Coronary artery (tissue), 2 donors: ENCODE results near the gene FSHR.

Experiments used
- DNase-seq: peaks from one replicate; pipeline ENCODE4 v3.0.0-alpha.2; 2017; ENCODE audit warnings: low spot score
- H3K27ac ChIP-seq, 2 donors: fragments of 200-600 bp; sonication (generic); one replicate each; pipeline ENCODE4 v1.5.1; 2016 to 2019
- H3K4me3 ChIP-seq: fragments of 200-600 bp; sonication (generic); 2 replicates; pipeline ENCODE4 v1.5.1; 2016; ENCODE audit warnings: mild to moderate bottlenecking, moderate library complexity
- TF ChIP-seq, protein P1 (sequence below): fragments of 200-600 bp; sonication (generic); IDR thresholded peaks from one replicate; pipeline ENCODE4 v1.5.1; 2019; ENCODE audit warnings: antibody characterized with exemption

Gene FSHR

GRCh38 chr2:49032126-49032525, 122.2 kb downstream of the FSHR start:
- no peak for DNase-seq
- TF ChIP-seq, protein P1, sequence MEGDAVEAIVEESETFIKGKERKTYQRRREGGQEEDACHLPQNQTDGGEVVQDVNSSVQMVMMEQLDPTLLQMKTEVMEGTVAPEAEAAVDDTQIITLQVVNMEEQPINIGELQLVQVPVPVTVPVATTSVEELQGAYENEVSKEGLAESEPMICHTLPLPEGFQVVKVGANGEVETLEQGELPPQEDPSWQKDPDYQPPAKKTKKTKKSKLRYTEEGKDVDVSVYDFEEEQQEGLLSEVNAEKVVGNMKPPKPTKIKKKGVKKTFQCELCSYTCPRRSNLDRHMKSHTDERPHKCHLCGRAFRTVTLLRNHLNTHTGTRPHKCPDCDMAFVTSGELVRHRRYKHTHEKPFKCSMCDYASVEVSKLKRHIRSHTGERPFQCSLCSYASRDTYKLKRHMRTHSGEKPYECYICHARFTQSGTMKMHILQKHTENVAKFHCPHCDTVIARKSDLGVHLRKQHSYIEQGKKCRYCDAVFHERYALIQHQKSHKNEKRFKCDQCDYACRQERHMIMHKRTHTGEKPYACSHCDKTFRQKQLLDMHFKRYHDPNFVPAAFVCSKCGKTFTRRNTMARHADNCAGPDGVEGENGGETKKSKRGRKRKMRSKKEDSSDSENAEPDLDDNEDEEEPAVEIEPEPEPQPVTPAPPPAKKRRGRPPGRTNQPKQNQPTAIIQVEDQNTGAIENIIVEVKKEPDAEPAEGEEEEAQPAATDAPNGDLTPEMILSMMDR = no peak
- H3K27ac ChIP-seq = no peak overlapping the region
- no peak overlapping the region for H3K4me3 ChIP-seq

- H3K4me3 ChIP-seq = no peak overlapping the region
- TF ChIP-seq, protein P1 = no peak
- H3K27ac ChIP-seq = no peak overlapping the region
- DNase-seq = no peak
Measured at GRCh38 chr2:49029406-49029805, 124.9 kb downstream of the FSHR start.

DNA sequence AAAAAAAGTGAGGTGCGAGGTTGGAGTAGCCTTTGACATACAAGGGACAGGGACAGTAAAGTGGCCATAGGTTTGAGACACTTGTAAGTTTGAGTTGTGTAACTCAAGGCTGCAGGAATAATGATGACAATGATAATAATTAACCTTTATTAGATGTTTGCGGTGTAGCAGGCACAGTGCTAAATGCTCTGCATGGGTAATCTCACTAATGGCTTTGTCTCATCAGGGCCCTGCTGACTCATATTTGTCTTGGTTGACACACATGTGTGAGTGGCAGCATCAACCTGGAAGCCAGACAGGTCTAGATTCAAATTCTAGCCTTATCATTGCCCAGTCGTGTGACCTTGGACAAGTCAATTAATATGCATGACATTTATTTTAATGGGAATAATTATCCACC, 126.2 kb downstream of the FSHR start:
- H3K27ac ChIP-seq = no peak overlapping the region
- no peak overlapping the region for H3K4me3 ChIP-seq
- TF ChIP-seq, protein P1 = no peak
- no peak for DNase-seq

GRCh38 chr2:49026706-49027105, 127.6 kb downstream of the FSHR start:
- no peak for DNase-seq
- Histone ChIP-seq H3K4me3 (no peak overlapping the region), H3K27ac (no peak overlapping the region)
- TF ChIP-seq, protein P1 = no peak

- Histone ChIP-seq H3K4me3 (no peak overlapping the region), H3K27ac (no peak overlapping the region)
- DNase-seq = no peak
- TF ChIP-seq, protein P1 = no peak
Measured at GRCh38 chr2:49021271-49021670, 133.0 kb downstream of the FSHR start.

GRCh38 chr2:49005261-49005660, 149.1 kb downstream of the FSHR start:
- no peak for DNase-seq
- H3K27ac ChIP-seq = no peak overlapping the region
- TF ChIP-seq, protein P1 = no peak

DNA sequence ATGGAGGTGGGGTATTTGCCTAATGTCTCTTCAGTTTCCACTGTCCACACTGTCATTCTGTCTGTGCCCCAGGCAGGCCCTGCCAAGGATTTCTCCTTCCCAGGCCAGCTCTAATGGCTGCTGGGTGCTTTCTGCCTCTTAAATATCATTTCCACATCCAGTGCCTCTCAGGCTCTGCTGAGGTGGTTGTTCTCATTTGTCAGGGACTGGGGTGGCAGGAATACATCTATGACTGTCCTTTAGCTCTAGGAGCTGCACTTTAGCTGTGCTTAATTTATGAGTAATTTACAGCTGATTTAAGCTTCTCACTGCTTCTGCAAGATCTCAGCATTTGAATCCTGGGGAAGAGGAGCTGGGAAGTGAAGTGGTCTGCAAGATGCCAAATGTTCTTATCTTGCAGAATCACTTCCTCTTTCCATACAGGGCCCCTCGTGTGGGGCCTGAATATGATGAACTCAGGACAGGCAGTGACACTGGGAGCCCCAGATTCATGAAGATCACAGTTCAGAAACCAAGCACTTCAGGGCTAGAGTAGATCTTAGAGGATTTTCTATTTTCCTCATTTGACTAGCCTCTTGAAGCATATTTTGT, 150.2 kb downstream of the FSHR start:
- Histone ChIP-seq H3K27ac (no peak overlapping the region), H3K4me3 (no peak overlapping the region)
- no peak for DNase-seq
- TF ChIP-seq, protein P1 = no peak

More at GRCh38 chr2:49005261-49005660, 149.1 kb downstream of the FSHR start:
- no peak overlapping the region for H3K4me3 ChIP-seq
